ENCODE results near the gene AKR1B1.

Gene AKR1B1

DNA sequence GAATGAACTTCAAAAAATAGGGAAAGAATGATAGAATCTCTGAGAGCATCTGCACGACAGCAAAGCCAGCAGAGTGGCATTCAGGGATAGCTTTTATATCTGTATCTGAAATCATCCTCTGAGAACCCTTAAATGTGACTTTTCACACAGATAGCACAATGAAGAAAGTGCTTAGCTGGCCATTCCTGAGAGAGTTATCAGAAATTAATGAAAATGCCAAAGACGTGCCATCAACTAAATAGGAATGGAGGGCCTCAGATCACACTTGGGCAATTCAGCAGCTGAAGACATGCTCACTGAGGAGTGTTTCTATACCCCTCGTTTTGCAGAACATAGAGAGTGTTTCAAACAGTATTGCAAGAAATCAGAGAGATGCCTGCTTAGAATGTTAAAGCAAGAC, 51.6 kb downstream of the AKR1B1 start:
- DNase-seq, result no peak

DNA sequence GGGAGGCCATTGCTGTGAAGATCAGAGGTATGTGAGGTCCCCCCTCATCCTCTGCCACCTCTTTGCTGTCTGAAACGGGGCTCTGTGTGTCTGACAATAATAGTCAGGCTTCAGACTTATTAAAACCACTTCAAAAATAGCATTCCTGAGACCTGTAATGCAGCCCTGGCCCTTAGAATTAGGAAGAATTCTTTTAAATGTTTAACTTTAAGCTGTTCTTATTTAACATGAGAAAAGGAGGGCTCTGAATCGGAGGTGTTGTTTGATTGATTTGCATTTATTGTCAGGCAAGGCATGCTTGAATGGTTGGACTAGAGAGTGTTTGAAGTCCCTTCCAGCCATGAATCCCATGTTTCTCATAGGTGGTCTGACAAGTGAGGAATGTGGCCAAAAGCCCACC, 52.5 kb downstream of the AKR1B1 start:
- no peak for DNase-seq

GRCh38 chr7:134405299-134405698, 53.6 kb downstream of the AKR1B1 start:
- no peak for DNase-seq

- no peak for DNase-seq
Observed at GRCh38 chr7:134403062-134403461, 55.8 kb downstream of the AKR1B1 start.

DNA sequence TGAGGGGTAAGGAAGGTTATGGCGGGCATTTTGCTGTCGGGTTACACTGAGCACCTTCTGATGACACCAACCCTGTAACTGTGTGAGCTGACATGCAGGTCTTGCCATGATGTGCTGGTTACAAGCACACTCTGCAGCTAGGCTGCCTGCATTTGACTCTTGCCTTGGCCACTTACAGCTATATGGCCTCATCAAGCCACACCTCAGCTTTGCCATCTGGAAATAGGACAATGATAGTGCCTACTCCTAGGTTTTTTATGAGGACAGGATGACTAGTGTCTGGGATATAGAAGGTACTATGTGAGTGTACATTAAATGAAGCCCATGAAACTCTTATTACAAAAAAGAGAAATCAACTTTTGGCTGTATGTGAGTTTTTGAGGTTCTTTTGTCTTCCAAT, 58.0 kb downstream of the AKR1B1 start:
- DNase-seq, result no peak

- DNase-seq, result no peak
Observed at GRCh38 chr7:134396031-134396430, 62.9 kb downstream of the AKR1B1 start.

GRCh38 chr7:134395604-134396003, 63.3 kb downstream of the AKR1B1 start:
- DNase-seq, result no peak

GRCh38 chr7:134394056-134394455, 64.8 kb downstream of the AKR1B1 start:
- DNase-seq, result no peak
